Type B pancreatic cell (in vitro differentiated cells): Measurements from ENCODE around the gene PEX7. TPM values are rescaled to one million over a fixed set of nuclear protein-coding genes. Genes with fewer than 3 reads are reported as not detected.
"Not testable (repeated sequence)": the region's sequence is repeated elsewhere in the genome, so short reads cannot be mapped to it uniquely, and the experiment has no call there.

Experiments
- DNase-seq: peaks from one replicate; pipeline ENCODE4 v3.0.0; 2021; ENCODE audit warnings: mixed read lengths; ENCODE audit not compliant: unreplicated experiment; ENCODE audit errors: extremely low spot score
- H3K27ac Mint-ChIP-seq: 2 replicates; pipeline ENCODE4 v1.8.0; 2021; ENCODE audit warnings: mild to moderate bottlenecking, mixed read lengths
- H3K27me3 Mint-ChIP-seq: 2 replicates; pipeline ENCODE4 v1.8.0; 2021; ENCODE audit warnings: mixed read lengths
- H3K36me3 Mint-ChIP-seq: 2 replicates; pipeline ENCODE4 v1.8.0; 2021; ENCODE audit warnings: mixed read lengths
- H3K4me1 Mint-ChIP-seq: one replicate; pipeline ENCODE4 v1.8.0; 2021; ENCODE audit warnings: mixed read lengths; ENCODE audit not compliant: unreplicated experiment
- H3K4me3 Mint-ChIP-seq: 2 replicates; pipeline ENCODE4 v1.8.0; 2021; ENCODE audit warnings: mild to moderate bottlenecking, mixed read lengths
- H3K9me3 Mint-ChIP-seq: 2 replicates; pipeline ENCODE4 v1.8.0; 2021; ENCODE audit warnings: mixed read lengths
- CTCF ChIP-seq: fragments of 200-600 bp; sonication (generic); conservative IDR thresholded peaks from 2 replicates; pipeline ENCODE4 v1.5.0; 2021; ENCODE audit warnings: antibody characterized with exemption, mild to moderate bottlenecking
- total RNA-seq: library from RNA; stranded (reverse); gene quantifications from 2 replicates; pipeline ENCODE4 v1.2.1, GENCODE V29; 2021; ENCODE audit warnings: low replicate concordance

Gene PEX7
- total RNA-seq, 1 donor from 2014 or later = 5.4 TPM

GRCh38 chr6:136826216-136826615, 3.8 kb downstream of the PEX7 start:
- Mint-ChIP-seq H3K9me3 (no peaks in the 10 kb centered on the region), H3K27me3 (no peaks in the 10 kb centered on the region), H3K36me3 (peaks cover 38% of the 10 kb centered on the region)

GRCh38 chr6:136831873-136832562, 9.6 kb downstream of the PEX7 start:
- peaks cover 49% of the 10 kb centered on the region for H3K36me3 Mint-ChIP-seq
- peaks cover 8% of the 10 kb centered on the region for H3K9me3 Mint-ChIP-seq
- H3K27ac Mint-ChIP-seq = no peak overlapping the region
- no peak for DNase-seq
- no peaks in the 10 kb centered on the region for H3K4me1 Mint-ChIP-seq
- no peak overlapping the region for H3K4me3 Mint-ChIP-seq
- TF ChIP-seq CTCF = no peak
- H3K27me3 Mint-ChIP-seq = no peaks in the 10 kb centered on the region

More at GRCh38 chr6:136826216-136826615, 3.8 kb downstream of the PEX7 start:
- Mint-ChIP-seq H3K4me1 (peaks cover 6% of the 10 kb centered on the region), H3K27ac (no peak overlapping the region), H3K4me3 (no peak overlapping the region)
- no peak for DNase-seq
- no peak for TF ChIP-seq CTCF

- peaks cover 10% of the 10 kb centered on the region for H3K36me3 Mint-ChIP-seq
- no peak overlapping the region for H3K27ac Mint-ChIP-seq
- H3K27me3 Mint-ChIP-seq = no peaks in the 10 kb centered on the region
- no peak for DNase-seq
- no peak overlapping the region for H3K4me3 Mint-ChIP-seq
- no peak for TF ChIP-seq CTCF
- H3K9me3 Mint-ChIP-seq = no peaks in the 10 kb centered on the region
- H3K4me1 Mint-ChIP-seq = peaks cover 20% of the 10 kb centered on the region
Observed at GRCh38 chr6:136840276-136841001, 18.0 kb downstream of the PEX7 start.

- no peak overlapping the region for H3K27ac Mint-ChIP-seq
- peaks cover 20% of the 10 kb centered on the region for H3K4me1 Mint-ChIP-seq
- H3K27me3 Mint-ChIP-seq = no peaks in the 10 kb centered on the region
- H3K36me3 Mint-ChIP-seq = peaks cover 18% of the 10 kb centered on the region
- TF ChIP-seq CTCF = no peak
- H3K9me3 Mint-ChIP-seq = no peaks in the 10 kb centered on the region
- no peak overlapping the region for H3K4me3 Mint-ChIP-seq
- DNase-seq = no peak
Observed at GRCh38 chr6:136843210-136843609, 20.8 kb downstream of the PEX7 start.

GRCh38 chr6:136846046-136846445, 23.7 kb downstream of the PEX7 start:
- Mint-ChIP-seq H3K4me1 (peaks cover 3% of the 10 kb centered on the region), H3K4me3 (no peak overlapping the region), H3K27ac (no peak overlapping the region), H3K36me3 (peaks cover 35% of the 10 kb centered on the region), H3K27me3 (no peaks in the 10 kb centered on the region), H3K9me3 (peaks cover 4% of the 10 kb centered on the region)
- peak; percentile 84 for TF ChIP-seq CTCF
- DNase-seq = no peak

- DNase-seq, H3K9me3 Mint-ChIP-seq, H3K27ac Mint-ChIP-seq, H3K4me3 Mint-ChIP-seq, H3K27me3 Mint-ChIP-seq, H3K4me1 Mint-ChIP-seq: not testable (repeated sequence)
- peaks cover 35% of the 10 kb centered on the region for H3K36me3 Mint-ChIP-seq
Observed at GRCh38 chr6:136846477-136846876, 24.1 kb downstream of the PEX7 start.

GRCh38 chr6:136849979-136850563, 27.7 kb downstream of the PEX7 start:
- H3K36me3 Mint-ChIP-seq = peaks cover 44% of the 10 kb centered on the region
- not testable (repeated sequence) for H3K4me3 Mint-ChIP-seq, DNase-seq, H3K27me3 Mint-ChIP-seq, H3K4me1 Mint-ChIP-seq, H3K27ac Mint-ChIP-seq, H3K9me3 Mint-ChIP-seq
